Measurements from ENCODE around the gene PLAGL2. TPM values are rescaled to one million over a fixed set of nuclear protein-coding genes. Genes with fewer than 3 reads are reported as not detected.

PLAGL2 gene
- total and polyA plus RNA-seq, 4 donors = 4.6 to 15.8 (median 12.9) TPM

DNA sequence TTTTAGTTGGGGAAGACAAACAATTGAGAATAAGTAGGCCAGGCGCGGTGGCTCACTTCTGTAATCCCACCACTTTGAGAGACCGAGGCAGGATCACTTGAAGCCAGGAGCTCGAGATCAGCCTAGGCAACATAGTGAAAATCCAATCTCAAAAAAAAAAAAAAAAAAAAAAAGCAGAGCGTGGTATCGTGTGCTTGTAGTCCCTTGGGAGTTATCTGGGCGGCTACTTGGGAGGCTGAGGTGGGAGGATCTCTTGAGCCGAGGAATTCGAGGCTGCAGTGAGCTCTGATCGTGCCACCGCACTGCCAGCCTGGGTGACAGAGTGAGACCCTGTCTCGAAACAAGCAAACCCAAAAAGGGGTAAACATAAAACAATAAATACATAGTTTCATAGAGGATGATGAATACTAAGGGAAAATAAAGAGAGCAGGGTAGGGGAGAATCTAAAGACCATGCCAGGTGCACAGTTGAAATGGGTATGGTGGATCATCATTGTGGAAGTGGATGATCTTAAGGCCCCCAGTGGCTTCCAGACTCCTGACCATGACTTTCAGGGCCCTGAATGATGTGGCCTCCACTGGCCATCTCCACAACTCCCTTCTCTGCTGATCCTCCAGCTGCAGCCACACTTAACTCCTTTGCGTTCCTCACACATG is 1.1 kb upstream of the PLAGL2 start:
- Histone ChIP-seq H3K4me1 (ENCODE audit: control insufficient read depth in 5 of 5, insufficient read depth in 5 of 5, low read length in 5 of 5) (peaks cover 6 to 33% (median 18%) of the 10 kb centered on the region in 5 donors), H3K4me3 (peak overlapping the region; percentile 94), H3K36me3 (ENCODE audit: control insufficient read depth in 4 of 4, insufficient read depth in 4 of 4, low read length in 4 of 4) (peaks cover 0 to 6% (median 3%) of the 10 kb centered on the region in 4 donors), H3K27ac (ENCODE audit: low read depth in 1 of 2, low read length in 1 of 2) (peak overlapping the region; percentile 74 to 84), H3K9ac (ENCODE audit: insufficient read depth in 1 of 2, low read length in 2 of 2) (peak overlapping the region; percentile 92 to 97), H3K9me3 (ENCODE audit: control insufficient read depth in 4 of 4, insufficient read depth in 3 of 4, low read length in 3 of 4) (no peaks in the 10 kb centered on the region), H3K27me3 (ENCODE audit: control insufficient read depth in 3 of 3, insufficient read depth in 3 of 3, low read length in 2 of 3) (no peaks in the 10 kb centered on the region)
- ATAC-seq (ENCODE audit: insufficient read depth, low FRiP score) (no peak), DNase-seq (no peak)
- TF ChIP-seq, protein P1, sequence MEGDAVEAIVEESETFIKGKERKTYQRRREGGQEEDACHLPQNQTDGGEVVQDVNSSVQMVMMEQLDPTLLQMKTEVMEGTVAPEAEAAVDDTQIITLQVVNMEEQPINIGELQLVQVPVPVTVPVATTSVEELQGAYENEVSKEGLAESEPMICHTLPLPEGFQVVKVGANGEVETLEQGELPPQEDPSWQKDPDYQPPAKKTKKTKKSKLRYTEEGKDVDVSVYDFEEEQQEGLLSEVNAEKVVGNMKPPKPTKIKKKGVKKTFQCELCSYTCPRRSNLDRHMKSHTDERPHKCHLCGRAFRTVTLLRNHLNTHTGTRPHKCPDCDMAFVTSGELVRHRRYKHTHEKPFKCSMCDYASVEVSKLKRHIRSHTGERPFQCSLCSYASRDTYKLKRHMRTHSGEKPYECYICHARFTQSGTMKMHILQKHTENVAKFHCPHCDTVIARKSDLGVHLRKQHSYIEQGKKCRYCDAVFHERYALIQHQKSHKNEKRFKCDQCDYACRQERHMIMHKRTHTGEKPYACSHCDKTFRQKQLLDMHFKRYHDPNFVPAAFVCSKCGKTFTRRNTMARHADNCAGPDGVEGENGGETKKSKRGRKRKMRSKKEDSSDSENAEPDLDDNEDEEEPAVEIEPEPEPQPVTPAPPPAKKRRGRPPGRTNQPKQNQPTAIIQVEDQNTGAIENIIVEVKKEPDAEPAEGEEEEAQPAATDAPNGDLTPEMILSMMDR (IDR thresholded peaks at IDR 0.05; ENCODE audit: control extremely low read depth, extremely low read depth) = no peak
- 71 to 76% methylated on average over 13 of the region's 13 CpGs for WGBS, 2 donors

DNA sequence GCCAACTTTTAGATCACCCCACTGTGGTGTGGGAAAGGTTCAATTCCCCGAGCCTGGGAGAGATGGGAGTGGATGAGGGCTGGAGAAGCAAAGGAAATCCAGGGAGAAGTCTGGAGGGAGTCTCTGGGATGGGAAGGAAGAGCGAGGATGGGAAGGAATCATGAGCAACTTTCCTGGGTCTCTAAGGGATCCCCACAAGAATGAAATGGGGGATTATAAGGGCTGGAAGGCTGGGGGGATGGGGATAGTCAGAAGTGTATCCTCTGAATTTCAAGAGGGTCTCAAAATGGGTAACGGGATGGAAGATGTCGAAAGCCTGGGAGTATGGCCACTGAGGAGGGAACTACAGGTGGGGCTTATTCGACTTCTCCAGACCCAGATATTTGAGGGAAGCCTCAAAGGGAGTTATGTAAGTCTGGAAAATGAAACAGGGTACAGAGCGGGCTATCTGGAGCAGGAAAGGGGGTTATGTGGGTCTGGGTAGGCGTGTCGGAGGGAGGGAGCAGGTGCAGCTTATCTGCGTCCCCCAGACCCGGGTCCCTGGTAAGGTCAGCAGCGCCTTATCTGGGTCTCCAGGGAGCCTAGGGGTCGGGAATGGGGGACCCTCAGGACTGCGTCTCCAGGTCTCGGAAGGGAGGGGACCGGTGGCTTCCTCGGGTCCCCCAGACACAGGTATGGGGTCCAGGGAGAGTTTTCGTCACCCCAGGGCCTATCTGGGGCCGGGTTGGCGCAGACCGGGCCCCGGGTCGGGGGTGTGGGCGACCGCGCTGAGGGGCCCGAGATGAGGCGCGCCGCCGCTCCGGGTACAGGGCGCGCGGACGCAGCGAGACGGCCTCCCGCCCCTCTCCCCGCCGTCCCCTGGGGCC is 550 bp downstream of the PLAGL2 start:
- Histone ChIP-seq H3K27ac (ENCODE audit: low read depth in 1 of 2, low read length in 1 of 2) (peak overlapping the region; percentile 87 to 98), H3K4me3 (peak overlapping the region; percentile 94), H3K9ac (ENCODE audit: insufficient read depth in 1 of 2, low read length in 2 of 2) (peak overlapping the region; percentile 77 to 84), H3K36me3 (ENCODE audit: control insufficient read depth in 4 of 4, insufficient read depth in 4 of 4, low read length in 4 of 4) (peaks cover 0 to 7% (median 5%) of the 10 kb centered on the region in 4 donors), H3K27me3 (ENCODE audit: control insufficient read depth in 3 of 3, insufficient read depth in 3 of 3, low read length in 2 of 3) (no peaks in the 10 kb centered on the region), H3K9me3 (ENCODE audit: control insufficient read depth in 4 of 4, insufficient read depth in 3 of 4, low read length in 3 of 4) (no peaks in the 10 kb centered on the region), H3K4me1 (ENCODE audit: control insufficient read depth in 5 of 5, insufficient read depth in 5 of 5, low read length in 5 of 5) (peaks cover 12 to 45% (median 18%) of the 10 kb centered on the region in 5 donors)
- WGBS, 2 donors = 3 to 4% methylated on average over 25 to 40 of the region's 40 CpGs
- TF ChIP-seq, protein P1 (IDR thresholded peaks at IDR 0.05; ENCODE audit: control extremely low read depth, extremely low read depth) = no peak
- ATAC-seq (ENCODE audit: insufficient read depth, low FRiP score) = peak; percentile 10
- DNase-seq = peak in 1 of 3 donors; percentile 12

DNA sequence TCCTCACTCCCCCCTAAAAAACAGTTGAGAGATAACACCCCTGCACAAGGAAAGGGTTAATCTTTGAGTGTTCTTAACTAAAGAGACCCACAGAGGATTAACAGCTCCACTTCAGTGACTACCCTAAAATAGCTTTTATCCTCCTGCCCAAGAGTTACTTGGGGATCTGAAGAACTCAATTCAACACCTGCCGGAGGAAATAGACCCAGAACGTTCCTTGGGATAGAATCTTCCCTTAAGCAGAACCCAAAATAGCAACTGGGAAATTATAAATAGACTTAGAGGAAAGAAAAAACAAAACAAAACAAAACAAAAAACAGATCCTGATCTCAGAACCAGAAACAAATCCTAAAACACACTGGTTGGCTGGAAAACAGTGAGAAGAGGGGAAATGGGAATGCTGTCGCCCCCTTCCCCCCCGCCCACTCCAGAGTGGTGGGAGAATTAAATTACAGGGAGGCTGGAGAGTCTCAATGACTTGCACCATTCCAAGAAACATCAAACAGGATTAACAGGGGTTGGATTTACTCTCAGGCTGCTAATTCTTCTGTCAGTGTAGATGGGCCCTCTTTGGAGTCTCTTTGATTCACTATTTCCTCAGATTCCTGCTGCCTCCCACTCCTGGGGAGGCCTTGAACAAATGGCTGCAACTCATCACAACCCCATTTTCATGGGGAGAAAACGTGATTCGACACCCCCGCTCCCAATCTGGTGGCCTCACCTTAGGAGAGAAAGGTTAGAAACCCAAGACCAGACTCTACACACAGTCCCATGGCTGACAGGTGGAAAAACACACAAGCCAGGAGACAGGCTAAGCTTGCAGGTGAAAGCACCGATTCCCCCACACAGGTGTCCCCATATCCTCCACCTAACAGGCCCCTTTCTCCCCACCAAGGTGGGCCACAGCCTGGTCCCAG is 1.4 kb downstream of the PLAGL2 start:
- no peaks in the 10 kb centered on the region for H3K27me3 ChIP-seq (ENCODE audit: control insufficient read depth in 3 of 3, insufficient read depth in 3 of 3, low read length in 2 of 3)
- TF ChIP-seq, protein P1 (IDR thresholded peaks at IDR 0.05; ENCODE audit: control extremely low read depth, extremely low read depth) = no peak

More for the DNA sequence above, 1.4 kb downstream of the PLAGL2 start:
- Histone ChIP-seq H3K27ac (ENCODE audit: low read depth in 1 of 2, low read length in 1 of 2) (peak overlapping the region; percentile 87 to 98), H3K9ac (ENCODE audit: insufficient read depth in 1 of 2, low read length in 2 of 2) (peak overlapping the region; percentile 77 to 84), H3K9me3 (ENCODE audit: control insufficient read depth in 4 of 4, insufficient read depth in 3 of 4, low read length in 3 of 4) (no peaks in the 10 kb centered on the region), H3K4me3 (peak overlapping the region; percentile 94), H3K4me1 (ENCODE audit: control insufficient read depth in 5 of 5, insufficient read depth in 5 of 5, low read length in 5 of 5) (peaks cover 12 to 47% (median 18%) of the 10 kb centered on the region in 5 donors), H3K36me3 (ENCODE audit: control insufficient read depth in 4 of 4, insufficient read depth in 4 of 4, low read length in 4 of 4) (peaks cover 5 to 12% (median 9%) of the 10 kb centered on the region in 4 donors)
- DNase-seq (no peak), ATAC-seq (ENCODE audit: insufficient read depth, low FRiP score) (no peak)
- 34 to 56% methylated on average over 8 of the region's 8 CpGs for WGBS, 2 donors
